Stimulated activated CD8-positive, alpha-beta memory T cell treated with anti-CD3 and anti-CD28 coated beads, Interleukin-12 subunit alpha, Interleukin-12 subunit beta, amount 100 ng/mL, for 24 hours (primary cell): Measurements from ENCODE around the gene C1QTNF8.
"Not testable (repeated sequence)": the region's sequence is repeated elsewhere in the genome, so short reads cannot be mapped to it uniquely, and the experiment has no call there.

ENCODE experiments used
- DNase-seq: peaks from one replicate; pipeline ENCODE4 v3.0.0-alpha.2; 2020; ENCODE audit errors: extremely low read depth

C1QTNF8 gene

GRCh38 chr16:1093284-1094123, 2.5 kb downstream of the C1QTNF8 start:
- DNase-seq, result no peak

- DNase-seq, result not testable (repeated sequence)
Observed at GRCh38 chr16:1092685-1093283, 3.3 kb downstream of the C1QTNF8 start.

DNA sequence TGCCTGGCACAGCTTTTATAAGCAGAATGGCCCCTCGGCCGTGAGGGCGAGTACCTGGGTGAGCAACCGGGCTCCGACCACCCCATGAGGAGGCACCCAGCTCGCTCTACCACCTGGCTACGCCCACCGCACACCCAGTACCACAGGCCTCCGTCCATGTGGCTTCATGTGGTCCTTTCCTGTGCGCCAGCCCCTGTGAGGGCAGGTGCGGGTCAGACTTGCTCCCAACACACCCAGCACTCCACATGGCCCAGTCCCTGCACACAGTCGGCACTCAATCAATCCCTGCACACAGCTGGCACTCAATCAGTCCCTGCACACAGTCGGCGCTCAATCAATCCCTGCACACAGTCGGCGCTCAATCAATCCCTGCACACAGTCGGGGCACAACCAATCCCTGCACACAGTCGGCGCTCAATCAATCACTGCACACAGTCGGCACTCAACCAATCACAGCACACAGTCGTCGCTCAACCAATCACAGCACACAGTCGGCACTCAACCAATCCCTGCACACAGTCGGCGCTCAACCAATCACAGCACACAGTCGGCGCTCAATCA, 4.0 kb downstream of the C1QTNF8 start:
- no peak for DNase-seq

DNA sequence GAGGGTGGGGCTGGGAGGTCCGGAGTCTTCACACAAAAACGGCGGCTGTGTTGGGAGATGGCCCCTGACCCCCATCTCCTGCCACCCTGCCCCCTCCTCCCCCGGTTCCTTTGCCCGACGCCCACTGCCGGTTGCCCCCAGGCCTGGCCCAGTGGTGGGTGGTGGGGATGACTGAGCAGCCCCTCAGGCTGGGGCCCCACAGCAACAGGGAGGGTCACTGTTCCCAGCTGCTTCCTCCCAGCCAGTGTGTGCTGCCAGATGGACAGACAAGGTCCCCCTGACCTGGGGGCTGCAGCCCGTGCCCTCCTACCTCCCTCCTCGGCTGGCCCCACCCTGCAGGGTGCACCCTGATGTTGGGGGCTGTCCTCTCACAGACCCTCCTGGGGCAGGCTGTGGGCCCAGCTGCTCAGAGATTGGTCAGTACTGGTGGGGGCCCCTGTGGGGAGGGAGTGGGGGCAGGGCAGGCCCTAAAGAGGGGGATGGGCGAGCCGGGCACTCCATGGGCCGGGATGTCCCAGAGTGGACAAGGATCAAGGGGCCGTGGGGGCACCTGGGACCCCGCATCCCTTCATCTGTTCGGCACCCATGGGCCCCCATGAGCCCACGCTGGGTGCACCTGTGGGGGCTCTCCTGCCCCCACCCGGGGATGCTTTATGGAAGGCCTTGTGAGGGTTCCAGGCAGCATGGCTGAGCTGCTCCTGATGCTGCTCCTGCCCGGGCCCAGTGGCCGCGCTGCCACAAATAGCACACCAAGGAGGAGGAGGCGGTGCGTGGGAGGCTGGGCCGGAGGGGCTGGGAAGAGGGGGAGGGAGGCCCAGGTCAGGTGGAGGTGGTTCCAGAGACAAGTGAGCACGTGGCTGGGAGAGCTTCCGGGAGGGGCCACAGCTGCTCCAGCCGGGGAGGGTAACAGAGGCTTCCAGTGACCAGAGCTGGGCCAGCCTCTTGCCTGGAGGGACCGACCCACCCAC, 5.1 kb downstream of the C1QTNF8 start:
- no peak for DNase-seq

DNA sequence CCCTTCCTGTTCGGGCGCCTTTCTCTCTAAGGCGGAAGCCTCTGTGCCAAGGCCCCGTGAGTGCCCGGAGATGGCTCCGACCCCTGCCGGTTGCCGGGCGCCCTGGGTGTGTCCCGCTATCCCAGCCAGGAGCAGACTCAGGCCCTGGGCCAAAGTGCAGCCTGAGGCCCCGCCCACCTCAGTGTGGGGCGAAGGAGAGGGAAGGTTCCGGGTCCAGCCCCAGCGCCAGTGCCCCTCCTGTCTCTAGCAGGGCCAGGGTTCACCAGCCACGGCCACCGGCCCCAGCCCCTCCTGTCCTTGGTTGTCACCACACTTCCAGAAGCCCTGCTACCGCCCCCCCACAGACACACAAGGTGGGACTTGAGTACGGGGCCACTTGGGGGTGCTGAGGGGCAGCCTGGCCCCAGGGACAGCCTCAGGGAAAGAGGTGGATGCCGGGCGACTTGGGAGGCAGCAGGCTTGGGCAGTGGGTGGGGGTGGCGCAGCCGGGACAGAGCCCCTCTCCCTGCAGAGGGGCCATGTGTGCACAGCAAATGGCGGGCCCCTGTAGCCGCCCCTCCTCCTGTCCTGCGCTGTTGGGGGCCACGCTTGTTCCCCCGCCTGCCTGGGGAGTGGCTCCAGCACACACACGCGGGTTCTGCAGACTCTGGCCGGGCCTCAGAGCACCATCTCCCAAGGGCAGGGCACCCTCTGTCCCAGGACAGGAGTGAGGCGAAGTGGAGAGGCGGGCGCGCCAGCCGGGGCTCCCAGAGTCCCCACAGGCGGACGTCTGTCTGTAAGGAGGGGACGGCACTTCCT, 6.0 kb downstream of the C1QTNF8 start:
- no peak for DNase-seq

- no peak for DNase-seq
Observed at GRCh38 chr16:1089439-1089821, 6.6 kb downstream of the C1QTNF8 start.

GRCh38 chr16:1088295-1089170, 7.5 kb downstream of the C1QTNF8 start:
- DNase-seq, result no peak

DNA sequence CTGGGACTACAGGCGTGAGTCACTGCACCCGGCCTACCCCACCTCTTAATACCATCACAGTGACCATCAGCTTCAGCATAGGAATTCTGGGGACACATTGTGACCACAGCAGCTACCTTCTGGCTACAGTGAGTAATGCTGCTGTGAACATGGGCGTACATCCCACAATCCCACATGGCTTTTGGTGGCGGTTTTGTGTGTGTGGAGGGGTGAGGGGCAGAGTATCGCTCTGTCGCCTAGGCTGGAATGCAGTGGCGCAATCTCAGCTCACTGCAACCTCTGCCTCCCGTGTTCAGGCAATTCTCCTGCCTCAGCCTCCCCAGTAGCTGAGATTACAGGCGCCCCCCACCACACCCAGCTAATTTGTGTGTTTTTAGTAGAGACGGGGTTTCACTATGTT, 9.6 kb downstream of the C1QTNF8 start:
- DNase-seq, result not testable (repeated sequence)

- no peak for DNase-seq
Observed at GRCh38 chr16:1084971-1085370, 11.1 kb downstream of the C1QTNF8 start.

DNA sequence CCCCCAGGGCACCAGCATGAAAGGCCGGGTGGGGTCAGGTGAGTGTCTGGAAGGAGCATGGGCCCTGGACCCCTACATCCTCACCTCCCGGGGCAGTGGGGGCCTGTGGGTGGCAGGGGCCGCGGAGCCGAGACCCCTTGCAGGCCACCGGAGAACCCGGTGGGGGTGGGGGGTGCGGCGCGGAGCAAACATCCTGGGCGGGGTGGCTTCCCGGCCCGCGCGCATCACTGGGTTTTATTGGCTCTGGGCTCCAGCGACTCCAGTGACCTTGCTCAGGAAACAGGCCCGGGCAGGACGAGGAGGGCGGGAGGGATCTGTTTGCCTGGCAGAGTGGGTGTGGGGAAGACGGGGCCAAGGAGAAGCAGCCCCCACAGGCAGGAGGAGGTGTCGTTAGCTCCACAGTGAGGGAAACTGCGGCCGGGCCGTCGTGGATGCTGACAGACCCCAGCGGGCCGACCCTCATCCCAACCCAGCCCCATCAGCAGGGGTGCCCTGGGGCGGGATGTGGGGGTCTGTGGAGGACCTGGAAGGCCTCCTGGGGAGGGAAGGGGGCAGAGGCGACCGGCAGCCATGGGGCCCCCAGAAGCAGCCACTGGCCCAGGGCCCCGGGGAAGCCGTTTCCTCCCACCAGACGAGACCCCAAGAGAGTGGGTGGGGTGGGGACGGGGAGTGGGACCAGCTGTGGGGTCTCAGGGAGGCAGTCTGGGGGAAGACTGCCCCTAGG, 12.9 kb downstream of the C1QTNF8 start:
- no peak for DNase-seq

- DNase-seq, result no peak
Observed at GRCh38 chr16:1082266-1082951, 13.6 kb downstream of the C1QTNF8 start.

DNA sequence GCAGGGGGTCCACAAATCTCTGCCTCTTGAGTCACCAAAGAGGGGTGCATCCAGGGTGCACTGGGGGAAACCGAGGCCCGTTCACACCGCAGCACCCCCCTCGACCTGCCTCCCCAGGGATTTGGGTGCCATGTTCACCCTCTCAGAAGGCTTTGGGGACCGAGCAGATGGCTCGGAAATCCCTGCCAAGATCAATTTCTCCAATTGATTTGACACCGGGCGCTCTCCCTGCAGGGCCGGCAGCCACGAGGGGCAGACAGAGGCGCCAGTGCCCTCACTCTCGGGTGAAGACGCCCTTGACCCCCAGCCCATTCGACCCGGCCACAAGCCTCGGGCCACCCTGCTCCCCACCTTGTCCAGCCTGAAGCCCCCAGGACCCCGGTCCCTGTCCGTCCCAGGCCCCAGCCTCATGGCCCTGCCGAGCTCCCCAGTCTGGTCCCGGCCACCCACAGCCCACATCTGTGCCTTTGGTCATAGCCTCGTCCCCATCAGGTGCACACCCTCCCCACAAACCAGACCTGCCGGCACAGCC, 14.2 kb downstream of the C1QTNF8 start:
- no peak for DNase-seq

DNA sequence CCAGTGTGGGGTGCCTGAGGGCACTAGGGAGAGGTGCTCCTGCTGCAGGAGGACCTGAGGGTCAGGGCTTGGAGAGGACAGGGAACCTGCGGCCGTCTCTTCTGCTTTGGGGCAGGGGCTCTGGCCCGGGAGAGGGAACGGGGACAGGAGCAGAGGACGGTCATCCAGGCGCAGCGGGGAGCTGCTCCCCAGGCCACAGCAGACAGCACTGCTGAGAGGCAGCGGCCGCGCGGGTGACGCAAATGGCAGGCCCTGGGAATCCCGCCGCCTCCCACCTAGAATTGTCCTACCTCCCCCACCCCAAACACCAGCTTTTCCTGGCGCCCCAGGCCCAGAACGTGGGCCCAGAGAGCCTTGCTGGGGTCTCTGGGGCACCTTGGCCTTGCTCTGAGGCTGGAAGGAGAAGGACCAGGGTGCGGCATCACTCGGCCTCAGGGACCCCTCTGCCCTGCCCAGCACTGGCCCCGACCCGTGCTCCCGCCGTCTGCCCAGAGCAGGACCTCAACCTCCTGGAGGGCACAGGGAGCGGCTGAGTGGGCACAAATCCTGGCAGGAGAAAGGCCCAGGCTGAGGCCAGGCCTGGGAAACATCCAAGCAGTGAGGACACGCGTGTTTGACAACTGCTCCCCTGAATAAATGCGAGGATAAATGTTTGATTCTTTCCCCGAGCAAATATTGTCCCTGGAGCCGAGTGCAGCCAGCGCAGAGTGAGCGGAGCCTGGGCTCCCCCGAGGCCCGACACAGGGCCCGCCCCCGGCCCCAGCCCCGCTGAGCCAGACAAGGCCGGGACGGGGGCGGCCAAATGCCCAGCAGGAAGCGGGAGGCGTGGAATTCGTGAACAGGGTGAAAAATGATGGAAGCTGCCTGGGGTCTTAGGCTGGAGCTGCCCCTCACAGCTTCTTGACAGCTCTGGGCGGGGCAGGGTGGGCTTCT, 15.0 kb downstream of the C1QTNF8 start:
- no peak for DNase-seq

DNA sequence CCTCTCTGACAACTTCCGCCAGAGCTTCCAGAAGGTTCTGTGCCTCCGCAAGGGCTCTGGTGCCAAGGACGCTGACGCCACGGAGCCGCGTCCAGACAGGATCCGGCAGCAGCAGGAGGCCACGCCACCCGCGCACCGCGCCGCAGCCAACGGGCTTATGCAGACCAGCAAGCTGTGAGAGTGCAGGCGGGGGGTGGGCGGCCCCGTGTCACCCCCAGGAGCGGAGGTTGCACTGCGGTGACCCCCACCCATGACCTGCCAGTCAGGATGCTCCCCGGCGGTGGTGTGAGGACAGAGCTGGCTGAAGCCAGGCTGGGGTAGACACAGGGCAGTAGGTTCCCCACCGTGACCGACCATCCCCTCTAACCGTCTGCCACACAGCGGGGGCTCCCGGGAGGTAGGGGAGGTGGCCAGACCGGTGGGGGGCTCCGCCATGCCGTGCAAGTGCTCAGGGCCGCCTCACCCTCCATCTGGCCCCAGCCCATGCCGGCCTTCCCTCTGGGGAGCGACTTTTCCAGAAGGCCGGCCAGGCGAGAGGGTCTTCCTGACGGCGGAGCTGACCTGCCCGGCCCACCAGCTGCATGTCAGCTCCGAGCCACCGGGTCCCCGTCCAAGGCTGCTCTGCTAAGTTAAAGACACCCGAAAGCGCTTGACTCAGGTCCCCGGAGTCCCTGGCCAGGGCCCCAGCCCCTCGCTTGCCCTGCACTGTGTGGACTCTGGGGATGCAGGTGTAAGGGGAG, 16.1 kb downstream of the C1QTNF8 start:
- no peak for DNase-seq

- no peak for DNase-seq
Observed at GRCh38 chr16:1079341-1079740, 16.7 kb downstream of the C1QTNF8 start.

- no peak for DNase-seq
Observed at GRCh38 chr16:1078579-1079021, 17.4 kb downstream of the C1QTNF8 start.
